B cell (primary cell): ENCODE measurements around the gene HDAC11. TPM values are rescaled to one million over a fixed set of nuclear protein-coding genes. Genes with fewer than 3 reads are reported as not detected.

Source experiments
- ATAC-seq: fragments of 200-7000 bp; cut with Tn5 transposase; one replicate; pipeline ENCODE4 v1.10.0; 2021; ENCODE audit warnings: low read depth, mild to moderate bottlenecking, moderate number of reproducible peaks, moderate library complexity
- CTCF ChIA-PET: fragments of 350-600 bp; sonication (Branson Sonifier 250); formaldehyde crosslinking; loops from one replicate; lab custom pipeline; 2021; ENCODE audit warnings: antibody characterized with exemption, inconsistent platforms; lab: Charles Lee
- POLR2A ChIA-PET: fragments of 350-600 bp; sonication (Branson Sonifier 250); formaldehyde crosslinking; loops from one replicate; lab custom pipeline; 2021; ENCODE audit warnings: antibody characterized with exemption; lab: Charles Lee
- DNase-seq: peaks from one replicate; pipeline ENCODE4 v3.0.0; 2013
- H2AFZ ChIP-seq: 2 replicates; pipeline ENCODE4 v1.6.1; 2012; ENCODE audit warnings: mild to moderate bottlenecking, low read depth, low read length; ENCODE audit not compliant: insufficient read depth, poor library complexity, severe bottlenecking
- H3K27ac ChIP-seq, 2 donors: 1 replicate in 1 of 2; 2 replicates in 1 of 2; pipeline ENCODE4 v1.5.1; 2012 to 2013; ENCODE audit warnings: low read length in 2 of 2, mild to moderate bottlenecking in 2 of 2, moderate library complexity in 1 of 2
- H3K27me3 ChIP-seq, 4 experiments: fragments of 200-600 bp in 1 of 4; sonication (generic) in 1 of 4; replicated peaks in 1 of 4; 1 replicate in 2 of 4; 2 replicates in 2 of 4; pipeline versions ENCODE4 v1.6.1 to v1.7.0; 2013 to 2016; ENCODE audit warnings: low read length in 3 of 4, mild to moderate bottlenecking in 2 of 4, mixed read lengths in 1 of 4, moderate library complexity in 1 of 4; ENCODE audit not compliant: insufficient read depth in 4 of 4, control insufficient read depth in 3 of 4; ENCODE audit errors: control extremely low read depth in 1 of 4
- H3K36me3 ChIP-seq, 2 experiments: replicated peaks in 1 of 2; 1 replicate in 1 of 2; 2 replicates in 1 of 2; pipeline versions ENCODE4 v1.6.1 to v1.7.1; 2013; ENCODE audit warnings: low read length in 1 of 2; ENCODE audit not compliant: insufficient read depth in 2 of 2, control insufficient read depth in 1 of 2; ENCODE audit errors: control extremely low read depth in 1 of 2, extremely low read depth in 1 of 2
- H3K4me1 ChIP-seq, 2 donors: fragments of 200-600 bp in 1 of 2; sonication (generic) in 1 of 2; 1 replicate in 1 of 2; 2 replicates in 1 of 2; pipeline versions ENCODE4 v1.5.1 to v1.6.1; 2013 to 2017; ENCODE audit warnings: low read length in 2 of 2; ENCODE audit not compliant: control insufficient read depth in 2 of 2, insufficient read depth in 2 of 2
- H3K4me2 ChIP-seq: replicated peaks from 2 replicates; pipeline ENCODE3; 2012; ENCODE audit warnings: mild to moderate bottlenecking, low read depth, low read length; ENCODE audit not compliant: poor library complexity, severe bottlenecking
- H3K4me3 ChIP-seq, 5 experiments: fragments of 200-600 bp in 1 of 5; sonication (generic) in 1 of 5; 1 replicate in 3 of 5; 2 replicates in 2 of 5; pipeline versions ENCODE4 v1.5.1 to v1.7.0; 2011 to 2016; ENCODE audit warnings: low read length in 4 of 5, mild to moderate bottlenecking in 4 of 5, low read depth in 2 of 5, control low read depth in 1 of 5, moderate library complexity in 1 of 5; ENCODE audit not compliant: insufficient read depth in 1 of 5; ENCODE audit errors: control extremely low read depth in 1 of 5, extremely low read depth in 1 of 5
- H3K79me2 ChIP-seq: fragments of 200-600 bp; sonication (generic); one replicate; pipeline ENCODE4 v1.6.0; 2016; ENCODE audit warnings: low read length; ENCODE audit not compliant: control insufficient read depth, insufficient read depth
- H3K9ac ChIP-seq: fragments of 200-600 bp; sonication (generic); 2 replicates; pipeline ENCODE4 v1.6.1; 2017; ENCODE audit warnings: mild to moderate bottlenecking, low read length, moderate library complexity
- H3K9me3 ChIP-seq, 3 donors: one replicate each; pipeline versions ENCODE4 v1.6.1 to v1.7.1; 2013; ENCODE audit warnings: low read length in 2 of 3; ENCODE audit not compliant: control insufficient read depth in 2 of 3, insufficient read depth in 1 of 3; ENCODE audit errors: control extremely low read depth in 1 of 3
- H4K20me1 ChIP-seq: 2 replicates; pipeline ENCODE4 v1.6.0; 2012; ENCODE audit warnings: mild to moderate bottlenecking, low read length; ENCODE audit not compliant: insufficient read depth, control insufficient read depth, poor library complexity, severe bottlenecking
- H3K27ac Mint-ChIP-seq: one replicate; pipeline ENCODE4 v1.8.0; 2021; ENCODE audit warnings: mixed read lengths
- H3K27me3 Mint-ChIP-seq: one replicate; pipeline ENCODE4 v1.8.0; 2021; ENCODE audit warnings: mixed read lengths
- H3K4me1 Mint-ChIP-seq: one replicate; pipeline ENCODE4 v1.8.0; 2021; ENCODE audit warnings: mixed read lengths
- H3K4me3 Mint-ChIP-seq: one replicate; pipeline ENCODE4 v1.8.0; 2021; ENCODE audit warnings: mixed read lengths
- H3K9me3 Mint-ChIP-seq: one replicate; pipeline ENCODE4 v1.8.0; 2022; ENCODE audit warnings: mixed read lengths; ENCODE audit not compliant: insufficient read depth
- EZH2 ChIP-seq: IDR thresholded peaks from 2 replicates; pipeline ENCODE4 v1.6.1; 2012; ENCODE audit warnings: borderline replicate concordance, low read depth, mild to moderate bottlenecking, moderate library complexity, low read length; ENCODE audit not compliant: insufficient read depth, poor library complexity, severe bottlenecking
- WGBS: methylation state at CpG from one replicate; pipeline ENCODE4 v1.1.5; 2013; ENCODE audit warnings: missing lambda C conversion rate; ENCODE audit not compliant: insufficient coverage; 5-methylcytosine and 5-hydroxymethylcytosine counted together
- intact Hi-C: fragments of 100-400 bp; cut with micrococcal nuclease; formaldehyde crosslinking; loops from one replicate; pipeline ENCODE4 v1.10.0; 2022
- polyA plus RNA-seq: library from polyadenylated mRNA; depleted of rRNA; stranded (reverse); fragments of >200 nt; gene quantifications from 2 replicates; pipeline ENCODE4 v1.2.3, GENCODE V29; 2012
- total RNA-seq, 2 donors: library from RNA; stranded (reverse); fragments of 120-200 nt in 1 of 2; gene quantifications; 1 replicate in 1 of 2; 2 replicates in 1 of 2; pipeline versions ENCODE4 v1.2.3 to v1.2.4, GENCODE V29; 2013 to 2022
- TF ChIP-seq, protein P1 (sequence below): fragments of 200-600 bp; IDR thresholded peaks from one replicate; pipeline ENCODE4 v1.8.0; 2022; ENCODE audit warnings: antibody characterized with exemption, mild to moderate bottlenecking

The HDAC11 gene
- total and polyA plus RNA-seq, 2 donors (not counting 1 experiment from before 2014, with no cell fraction given), result 0.76 to 5.5 TPM

DNA sequence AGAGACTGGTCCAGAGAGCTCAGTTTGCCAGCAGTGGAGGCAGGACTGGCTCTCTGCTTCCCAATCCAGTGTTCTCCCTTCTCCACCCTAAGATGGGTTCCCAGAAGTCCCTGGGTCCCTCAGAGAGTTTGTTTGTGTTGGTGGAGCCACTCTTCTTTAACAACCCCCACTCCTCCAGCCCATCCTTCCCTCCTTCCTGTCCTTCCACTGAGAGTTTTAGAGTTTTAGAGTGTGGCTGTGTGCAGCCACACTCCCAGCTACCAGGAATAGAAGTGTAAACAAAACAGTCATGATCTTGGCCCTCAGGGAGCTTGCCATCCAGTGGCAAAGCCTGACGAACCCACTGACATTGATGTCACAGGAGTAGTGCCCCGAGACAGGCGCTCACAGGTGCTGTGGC lies 56.3 kb downstream of the HDAC11 start:
- WGBS, result 67% methylated on average over 3 of the region's 3 CpGs
- no peaks in the 10 kb centered on the region for H3K36me3 ChIP-seq
- no peaks in the 10 kb centered on the region for H3K79me2 ChIP-seq
- intact Hi-C loops, result no loop called here
- Mint-ChIP-seq H3K4me1 (no peaks in the 10 kb centered on the region), H3K4me3 (no peak overlapping the region), H3K27me3 (peaks cover 30% of the 10 kb centered on the region), H3K27ac (no peak overlapping the region), H3K9me3 (peaks cover 2% of the 10 kb centered on the region)
- no peak overlapping the region for H3K9ac ChIP-seq
- H3K27ac ChIP-seq, result no peak overlapping the region
- ChIA-PET POLR2A (no interaction called here), CTCF (no interaction called here)
- peaks cover 0 to 3% of the 10 kb centered on the region in 2 donors for H3K4me1 ChIP-seq
- H3K4me2 ChIP-seq, result no peak overlapping the region
- H2AFZ ChIP-seq, result no peak overlapping the region
- no peak overlapping the region for H3K4me3 ChIP-seq
- no peak for ATAC-seq
- TF ChIP-seq, protein P1, sequence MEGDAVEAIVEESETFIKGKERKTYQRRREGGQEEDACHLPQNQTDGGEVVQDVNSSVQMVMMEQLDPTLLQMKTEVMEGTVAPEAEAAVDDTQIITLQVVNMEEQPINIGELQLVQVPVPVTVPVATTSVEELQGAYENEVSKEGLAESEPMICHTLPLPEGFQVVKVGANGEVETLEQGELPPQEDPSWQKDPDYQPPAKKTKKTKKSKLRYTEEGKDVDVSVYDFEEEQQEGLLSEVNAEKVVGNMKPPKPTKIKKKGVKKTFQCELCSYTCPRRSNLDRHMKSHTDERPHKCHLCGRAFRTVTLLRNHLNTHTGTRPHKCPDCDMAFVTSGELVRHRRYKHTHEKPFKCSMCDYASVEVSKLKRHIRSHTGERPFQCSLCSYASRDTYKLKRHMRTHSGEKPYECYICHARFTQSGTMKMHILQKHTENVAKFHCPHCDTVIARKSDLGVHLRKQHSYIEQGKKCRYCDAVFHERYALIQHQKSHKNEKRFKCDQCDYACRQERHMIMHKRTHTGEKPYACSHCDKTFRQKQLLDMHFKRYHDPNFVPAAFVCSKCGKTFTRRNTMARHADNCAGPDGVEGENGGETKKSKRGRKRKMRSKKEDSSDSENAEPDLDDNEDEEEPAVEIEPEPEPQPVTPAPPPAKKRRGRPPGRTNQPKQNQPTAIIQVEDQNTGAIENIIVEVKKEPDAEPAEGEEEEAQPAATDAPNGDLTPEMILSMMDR, result no peak
- TF ChIP-seq EZH2, result no peak
- peaks cover 0 to 22% (median 0%) of the 10 kb centered on the region in 4 experiments for H3K27me3 ChIP-seq
- H3K9me3 ChIP-seq, result peaks cover 0 to 27% (median 2%) of the 10 kb centered on the region in 3 donors
- H4K20me1 ChIP-seq, result no peaks in the 10 kb centered on the region
- DNase-seq, result no peak

DNA sequence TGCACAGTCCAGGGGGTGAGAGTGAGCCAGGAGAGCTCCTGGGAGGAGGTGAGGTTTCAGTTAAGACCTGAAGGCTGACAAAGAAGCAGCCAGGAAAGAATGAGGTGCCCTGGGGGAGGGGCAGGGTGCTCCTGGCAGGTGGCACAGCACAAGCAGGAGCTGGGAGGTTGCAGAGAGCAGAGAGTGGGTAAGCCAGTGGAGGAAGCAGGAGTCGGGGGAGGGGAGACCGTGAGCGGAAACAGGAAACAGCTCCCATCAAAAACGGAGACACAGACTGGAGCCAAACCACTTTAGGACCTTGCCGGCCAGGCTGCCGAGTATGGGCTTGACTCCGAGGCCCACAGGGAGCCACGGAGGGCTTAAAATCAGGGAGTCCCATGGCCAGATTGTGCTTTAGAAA lies 56.7 kb downstream of the HDAC11 start:
- no peak overlapping the region for H3K27ac ChIP-seq
- H2AFZ ChIP-seq, result no peak overlapping the region
- WGBS, result 0% methylated on average over 8 of the region's 8 CpGs
- no peak for TF ChIP-seq EZH2
- TF ChIP-seq, protein P1, result no peak
- H3K27ac Mint-ChIP-seq, result no peak overlapping the region
- no peaks in the 10 kb centered on the region for H4K20me1 ChIP-seq
- POLR2A ChIA-PET, result no interaction called here
- H3K27me3 Mint-ChIP-seq, result peaks cover 30% of the 10 kb centered on the region
- no peaks in the 10 kb centered on the region for H3K4me1 Mint-ChIP-seq
- H3K9me3 ChIP-seq, result peaks cover 0 to 30% (median 3%) of the 10 kb centered on the region in 3 donors
- no peak overlapping the region for H3K4me3 ChIP-seq
- H3K27me3 ChIP-seq, result peaks cover 0 to 22% (median 0%) of the 10 kb centered on the region in 4 experiments
- H3K36me3 ChIP-seq, result no peaks in the 10 kb centered on the region
- peaks cover 2% of the 10 kb centered on the region for H3K9me3 Mint-ChIP-seq
- no peak overlapping the region for H3K9ac ChIP-seq
- DNase-seq (no peak), ATAC-seq (no peak)
- H3K4me2 ChIP-seq, result no peak overlapping the region
- CTCF ChIA-PET, result no interaction called here
- no peaks in the 10 kb centered on the region for H3K79me2 ChIP-seq
- intact Hi-C loops, result no loop called here
- H3K4me3 Mint-ChIP-seq, result no peak overlapping the region
- peaks cover 0 to 3% of the 10 kb centered on the region in 2 donors for H3K4me1 ChIP-seq
